GM12874 (cell line): ENCODE measurements around the gene CACNA2D2.
A peak's percentile ranks its signal among the peaks of the same experiment; 100 is the strongest.

Source experiments
- CTCF ChIP-seq: IDR thresholded peaks from 2 replicates; pipeline ENCODE4 v1.5.1; 2011; ENCODE audit warnings: low read depth, mild to moderate bottlenecking, control low read depth, low read length, moderate library complexity; ENCODE audit not compliant: insufficient read depth

Gene CACNA2D2

GRCh38 chr3:50378757-50379156 lies 124.7 kb downstream of the CACNA2D2 start:
- TF ChIP-seq CTCF: no peak

GRCh38 chr3:50378024-50378423 lies 125.4 kb downstream of the CACNA2D2 start:
- TF ChIP-seq CTCF: no peak

GRCh38 chr3:50375258-50375931 lies 128.0 kb downstream of the CACNA2D2 start:
- TF ChIP-seq CTCF: 0 out of 2 replicates have a peak, but pooled peaks have one; percentile 10

GRCh38 chr3:50374363-50375257 lies 128.8 kb downstream of the CACNA2D2 start:
- TF ChIP-seq CTCF: no peak

- TF ChIP-seq CTCF: no peak
Measured at GRCh38 chr3:50373146-50374051, 130.0 kb downstream of the CACNA2D2 start.

GRCh38 chr3:50372349-50372748 lies 131.1 kb downstream of the CACNA2D2 start:
- TF ChIP-seq CTCF: no peak
